BJ (cell line): Measurements from ENCODE around the gene NRCAM. TPM values are rescaled to one million over a fixed set of nuclear protein-coding genes. Genes with fewer than 3 reads are reported as not detected.

ENCODE experiments used
- CTCF ChIA-PET: fragments of 350-600 bp; formaldehyde crosslinking; extraction: SDS; loops from one replicate; lab custom pipeline; 2021; ENCODE audit warnings: antibody characterized with exemption, inconsistent platforms; lab: Yijun Ruan, JAX
- POLR2A ChIA-PET: fragments of 300-600 bp; sonication (Branson Sonifier 250); formaldehyde crosslinking; extraction: SDS; loops from one replicate; lab custom pipeline; 2021; ENCODE audit warnings: antibody characterized with exemption; lab: Charles Lee
- DNase-seq: peaks from one replicate; pipeline ENCODE4 v3.0.0-alpha.2; 2011; ENCODE audit warnings: low read depth
- H3K27me3 ChIP-seq: 2 replicates; pipeline ENCODE4 v1.6.0; 2011; ENCODE audit warnings: low read length; ENCODE audit not compliant: control insufficient read depth, insufficient read depth
- H3K36me3 ChIP-seq: 2 replicates; pipeline ENCODE4 v1.5.1; 2011; ENCODE audit warnings: low read length; ENCODE audit not compliant: control insufficient read depth, insufficient read depth
- H3K4me3 ChIP-seq: 2 replicates; pipeline ENCODE4 v1.5.1; 2011; ENCODE audit warnings: low read depth, mild to moderate bottlenecking, control low read depth, low read length
- CTCF ChIP-seq: IDR thresholded peaks from 2 replicates; pipeline ENCODE4 v1.5.1; 2011; ENCODE audit warnings: low read depth, mild to moderate bottlenecking, control low read depth, inconsistent platforms, low read length, moderate library complexity; ENCODE audit not compliant: insufficient read depth
- polyA plus RNA-seq: library from polyadenylated mRNA; depleted of rRNA; stranded (reverse); fragments of >200 nt; gene quantifications from 2 replicates; pipeline ENCODE4 v1.2.3, GENCODE V29; 2011

NRCAM gene
- polyA plus RNA-seq, 1 experiment = 1.1 TPM

- TF ChIP-seq CTCF = no peak
- no peak overlapping the region for H3K4me3 ChIP-seq
- H3K27me3 ChIP-seq = no peaks in the 10 kb centered on the region
- CTCF ChIA-PET = no interaction called here
- POLR2A ChIA-PET = no interaction called here
- DNase-seq = no peak
- H3K36me3 ChIP-seq = no peaks in the 10 kb centered on the region
These were observed 142.2 kb downstream of the NRCAM start for GRCh38 chr7:108314049-108314448.

DNA sequence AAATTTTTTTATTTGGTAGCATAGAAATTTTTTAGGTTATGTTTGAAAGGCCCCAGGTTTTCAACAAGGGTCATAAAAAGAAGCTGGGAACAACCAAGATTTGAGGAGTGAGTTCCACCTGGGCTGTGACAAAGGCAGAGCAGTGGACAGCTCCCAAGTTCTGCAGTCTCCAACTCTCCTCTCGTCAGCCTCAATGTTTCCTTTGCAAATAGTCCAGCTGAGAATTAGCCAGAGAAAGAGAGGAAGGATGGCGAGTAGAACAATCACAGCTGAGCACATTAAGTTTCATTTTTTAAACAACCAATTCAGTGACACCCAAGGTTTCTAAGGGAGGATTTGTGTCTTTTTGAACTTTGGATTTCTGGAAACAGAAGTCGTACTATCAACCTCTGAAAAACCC is 143.2 kb downstream of the NRCAM start:
- DNase-seq = no peak
- ChIA-PET CTCF (no interaction called here), POLR2A (no interaction called here)
- H3K4me3 ChIP-seq = no peak overlapping the region
- no peak for TF ChIP-seq CTCF
- H3K36me3 ChIP-seq = no peaks in the 10 kb centered on the region
- no peaks in the 10 kb centered on the region for H3K27me3 ChIP-seq

- H3K27me3 ChIP-seq = no peaks in the 10 kb centered on the region
- TF ChIP-seq CTCF = no peak
- ChIA-PET POLR2A (no interaction called here), CTCF (no interaction called here)
- H3K36me3 ChIP-seq = no peaks in the 10 kb centered on the region
- H3K4me3 ChIP-seq = no peak overlapping the region
- no peak for DNase-seq
These were observed 144.6 kb downstream of the NRCAM start for GRCh38 chr7:108311446-108312168.

DNA sequence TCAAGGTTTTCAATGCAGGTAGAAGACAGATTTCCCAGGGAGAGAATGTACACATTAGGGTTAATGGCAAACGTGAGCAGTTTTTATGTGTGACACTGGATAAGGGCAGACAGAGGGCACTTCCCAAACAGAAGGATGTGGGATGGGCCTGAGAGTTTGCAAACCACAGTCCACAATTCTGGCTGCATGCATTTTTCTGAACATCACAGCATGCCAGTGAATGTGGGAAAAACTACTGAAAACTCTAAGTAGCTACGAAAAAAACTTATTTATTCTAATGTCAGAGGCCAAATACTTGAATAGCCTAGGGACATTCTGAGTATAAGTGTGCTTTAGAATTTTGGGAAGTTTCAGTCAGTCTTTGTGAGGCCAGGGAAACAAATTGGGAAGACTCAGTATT is 145.9 kb downstream of the NRCAM start:
- Histone ChIP-seq H3K4me3 (no peak overlapping the region), H3K27me3 (no peaks in the 10 kb centered on the region), H3K36me3 (no peaks in the 10 kb centered on the region)
- TF ChIP-seq CTCF = no peak
- CTCF ChIA-PET = no interaction called here
- POLR2A ChIA-PET = no interaction called here
- DNase-seq = peak; percentile 2

DNA sequence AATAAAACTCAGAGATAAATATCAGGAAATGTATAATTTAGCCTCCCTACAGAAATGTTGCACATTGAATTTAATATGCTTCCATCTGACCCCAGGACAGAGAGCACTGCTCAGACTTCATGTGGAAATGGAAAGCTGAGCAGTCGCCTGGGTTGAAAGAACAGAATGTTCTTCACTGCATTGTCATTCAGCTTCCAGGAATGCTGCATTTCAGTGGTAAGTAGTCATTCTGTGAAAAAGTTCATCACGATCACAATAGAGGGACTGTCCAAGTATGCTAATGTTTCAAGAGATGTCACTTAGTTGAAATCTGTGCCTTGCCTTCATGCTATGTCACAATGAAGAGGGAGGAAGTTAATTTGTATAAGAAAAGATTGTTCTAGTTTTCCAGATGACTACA is 147.3 kb downstream of the NRCAM start:
- Histone ChIP-seq H3K4me3 (no peak overlapping the region), H3K36me3 (no peaks in the 10 kb centered on the region), H3K27me3 (no peaks in the 10 kb centered on the region)
- POLR2A ChIA-PET = no interaction called here
- CTCF ChIA-PET = interaction anchor here (1.3 kb wide), 1 partner anchor 126 kb away, joined by 3 read pairs; no protein-coding TSS in a partner anchor
- no peak for DNase-seq
- no peak for TF ChIP-seq CTCF
